GM13976 (cell line): ENCODE data around the gene ADRA2C.

Experiments used
- DNase-seq: peaks from one replicate; pipeline ENCODE4 v3.0.0; 2012; ENCODE audit warnings: low spot score
- in situ Hi-C: fragments of 300-500 bp; cut with MboI; formaldehyde crosslinking; loops from one replicate; pipeline ENCODE4 v1.12.0; 2022; ENCODE audit warnings: low sequenced_read_pairs, mixed read lengths, inconsistent platforms; ENCODE audit not compliant: unreplicated experiment
- TF ChIP-seq, protein P1 (sequence below): IDR thresholded peaks from 2 replicates; pipeline ENCODE4 v1.5.1; 2012; ENCODE audit warnings: borderline replicate concordance, mild to moderate bottlenecking; ENCODE audit not compliant: insufficient read depth; ENCODE audit errors: extremely low read depth, missing control alignments, control extremely low read depth

The ADRA2C gene

DNA sequence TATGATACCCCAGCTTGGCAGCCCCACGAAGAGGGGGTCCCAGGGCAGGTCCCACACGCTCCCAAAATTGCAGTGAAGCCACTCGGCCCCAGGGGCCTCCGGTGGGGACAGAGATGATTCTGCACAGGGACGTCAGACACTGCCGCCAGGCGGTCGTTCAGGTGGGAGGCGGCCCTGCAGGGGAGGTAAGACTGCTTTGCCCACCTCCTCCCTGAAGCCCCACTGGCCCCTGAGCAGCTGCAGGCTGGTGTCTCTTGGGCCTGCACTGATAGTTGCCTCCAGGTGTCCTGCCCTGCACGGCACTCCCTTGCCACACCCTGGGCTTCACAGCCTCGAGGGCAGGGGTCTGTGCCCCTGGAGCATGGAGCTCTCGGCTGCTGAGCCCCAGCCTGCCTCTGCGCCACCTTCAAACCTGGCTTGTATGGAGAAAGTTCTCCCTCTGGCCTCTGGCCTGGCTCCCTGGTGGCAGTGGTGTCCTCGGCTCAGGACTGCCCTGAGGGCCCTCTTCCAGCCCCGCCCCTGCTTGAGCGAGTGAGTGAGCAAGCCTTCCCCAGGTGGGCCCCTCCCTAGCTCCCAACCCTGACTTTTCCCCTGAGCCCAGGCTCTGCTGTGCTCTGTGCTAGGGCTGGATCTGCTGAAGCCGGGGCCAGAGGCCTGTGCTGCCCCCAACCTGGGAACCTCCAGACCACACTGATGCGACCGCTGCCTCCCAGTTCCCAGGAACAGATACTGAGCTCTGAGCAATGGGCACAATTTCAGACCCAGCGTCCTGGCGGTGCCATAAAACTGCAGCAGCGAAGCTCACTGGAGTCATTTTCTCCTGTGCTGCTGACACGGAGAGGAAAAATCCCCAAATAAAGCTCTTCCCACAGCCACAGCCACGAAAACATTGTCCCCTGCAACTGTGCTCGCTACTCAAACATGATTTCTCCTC is 16.1 kb downstream of the ADRA2C start:
- DNase-seq = no peak
- TF ChIP-seq, protein P1, sequence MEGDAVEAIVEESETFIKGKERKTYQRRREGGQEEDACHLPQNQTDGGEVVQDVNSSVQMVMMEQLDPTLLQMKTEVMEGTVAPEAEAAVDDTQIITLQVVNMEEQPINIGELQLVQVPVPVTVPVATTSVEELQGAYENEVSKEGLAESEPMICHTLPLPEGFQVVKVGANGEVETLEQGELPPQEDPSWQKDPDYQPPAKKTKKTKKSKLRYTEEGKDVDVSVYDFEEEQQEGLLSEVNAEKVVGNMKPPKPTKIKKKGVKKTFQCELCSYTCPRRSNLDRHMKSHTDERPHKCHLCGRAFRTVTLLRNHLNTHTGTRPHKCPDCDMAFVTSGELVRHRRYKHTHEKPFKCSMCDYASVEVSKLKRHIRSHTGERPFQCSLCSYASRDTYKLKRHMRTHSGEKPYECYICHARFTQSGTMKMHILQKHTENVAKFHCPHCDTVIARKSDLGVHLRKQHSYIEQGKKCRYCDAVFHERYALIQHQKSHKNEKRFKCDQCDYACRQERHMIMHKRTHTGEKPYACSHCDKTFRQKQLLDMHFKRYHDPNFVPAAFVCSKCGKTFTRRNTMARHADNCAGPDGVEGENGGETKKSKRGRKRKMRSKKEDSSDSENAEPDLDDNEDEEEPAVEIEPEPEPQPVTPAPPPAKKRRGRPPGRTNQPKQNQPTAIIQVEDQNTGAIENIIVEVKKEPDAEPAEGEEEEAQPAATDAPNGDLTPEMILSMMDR = no peak
- in situ Hi-C loops = no loop called here

GRCh38 chr4:3783693-3784306 is 17.6 kb downstream of the ADRA2C start:
- in situ Hi-C loops = no loop called here
- TF ChIP-seq, protein P1 = no peak
- peak; percentile 68 for DNase-seq

- TF ChIP-seq, protein P1 = no peak
- in situ Hi-C loops = no loop called here
- DNase-seq = no peak
Observed at GRCh38 chr4:3784454-3785291, 18.5 kb downstream of the ADRA2C start.

- in situ Hi-C loops = no loop called here
- TF ChIP-seq, protein P1 = no peak
- no peak for DNase-seq
Observed at GRCh38 chr4:3785292-3785565, 19.0 kb downstream of the ADRA2C start.

GRCh38 chr4:3786196-3786869 is 20.1 kb downstream of the ADRA2C start:
- in situ Hi-C loops = no loop called here
- DNase-seq = no peak
- TF ChIP-seq, protein P1 = no peak
